AG08396 (cell line): ENCODE measurements around the gene TTLL5.

Experiments
- DNase-seq: peaks from one replicate; pipeline ENCODE4 v3.0.0; 2012; ENCODE audit warnings: low spot score, mixed read lengths

The TTLL5 gene

GRCh38 chr14:75960231-75960630, 299.2 kb downstream of the TTLL5 start:
- DNase-seq, result no peak

GRCh38 chr14:75961662-75962061, 300.6 kb downstream of the TTLL5 start:
- DNase-seq, result no peak

- no peak for DNase-seq
These were observed 306.8 kb downstream of the TTLL5 start for GRCh38 chr14:75967866-75968265.

- DNase-seq, result no peak
These were observed 307.4 kb downstream of the TTLL5 start for GRCh38 chr14:75968456-75968855.

- DNase-seq, result no peak
These were observed 308.1 kb downstream of the TTLL5 start for GRCh38 chr14:75969126-75969525.

- no peak for DNase-seq
These were observed 308.8 kb downstream of the TTLL5 start for GRCh38 chr14:75969891-75970290.

- no peak for DNase-seq
These were observed 309.9 kb downstream of the TTLL5 start for GRCh38 chr14:75970989-75971388.

GRCh38 chr14:75971509-75971908, 310.5 kb downstream of the TTLL5 start:
- DNase-seq, result no peak

GRCh38 chr14:75972801-75973421, 311.9 kb downstream of the TTLL5 start:
- DNase-seq, result no peak

GRCh38 chr14:75976826-75977581, 316.0 kb downstream of the TTLL5 start:
- no peak for DNase-seq

GRCh38 chr14:75977582-75977943, 316.5 kb downstream of the TTLL5 start:
- no peak for DNase-seq

GRCh38 chr14:75978249-75978731, 317.2 kb downstream of the TTLL5 start:
- DNase-seq, result no peak

GRCh38 chr14:75979071-75979571, 318.1 kb downstream of the TTLL5 start:
- peak; percentile 71 for DNase-seq

GRCh38 chr14:75979648-75980565, 318.9 kb downstream of the TTLL5 start:
- no peak for DNase-seq

GRCh38 chr14:75980856-75981255, 319.8 kb downstream of the TTLL5 start:
- DNase-seq, result no peak

GRCh38 chr14:75981426-75982265, 320.6 kb downstream of the TTLL5 start, which contains the start of gene TGFB3:
Gene TGFB3 (minus strand): TSS chr14:75981995. CDS start chr14:75980893, 1,102 bp downstream.
- DNase-seq, result peak; percentile 88

GRCh38 chr14:75982266-75983018, 321.4 kb downstream of the TTLL5 start:
- DNase-seq, result peak; percentile 85

GRCh38 chr14:75983019-75983358, 321.9 kb downstream of the TTLL5 start:
- no peak for DNase-seq

GRCh38 chr14:75984674-75985073, 323.6 kb downstream of the TTLL5 start:
- no peak for DNase-seq

GRCh38 chr14:75985618-75986438, 324.8 kb downstream of the TTLL5 start, which contains the start of gene IFT43:
Gene IFT43 (plus strand): TSS chr14:75985763. CDS start chr14:75985787, 24 bp downstream.
- DNase-seq, result peak; percentile 88
